ENCODE results near the gene POLD1. TPM values are rescaled to one million over a fixed set of nuclear protein-coding genes. Genes with fewer than 3 reads are reported as not detected.

Gene POLD1
- total RNA-seq, 1 donor: 25.0 TPM

- no peak for DNase-seq (ENCODE audit: low read depth)
- TF ChIP-seq, protein P1, sequence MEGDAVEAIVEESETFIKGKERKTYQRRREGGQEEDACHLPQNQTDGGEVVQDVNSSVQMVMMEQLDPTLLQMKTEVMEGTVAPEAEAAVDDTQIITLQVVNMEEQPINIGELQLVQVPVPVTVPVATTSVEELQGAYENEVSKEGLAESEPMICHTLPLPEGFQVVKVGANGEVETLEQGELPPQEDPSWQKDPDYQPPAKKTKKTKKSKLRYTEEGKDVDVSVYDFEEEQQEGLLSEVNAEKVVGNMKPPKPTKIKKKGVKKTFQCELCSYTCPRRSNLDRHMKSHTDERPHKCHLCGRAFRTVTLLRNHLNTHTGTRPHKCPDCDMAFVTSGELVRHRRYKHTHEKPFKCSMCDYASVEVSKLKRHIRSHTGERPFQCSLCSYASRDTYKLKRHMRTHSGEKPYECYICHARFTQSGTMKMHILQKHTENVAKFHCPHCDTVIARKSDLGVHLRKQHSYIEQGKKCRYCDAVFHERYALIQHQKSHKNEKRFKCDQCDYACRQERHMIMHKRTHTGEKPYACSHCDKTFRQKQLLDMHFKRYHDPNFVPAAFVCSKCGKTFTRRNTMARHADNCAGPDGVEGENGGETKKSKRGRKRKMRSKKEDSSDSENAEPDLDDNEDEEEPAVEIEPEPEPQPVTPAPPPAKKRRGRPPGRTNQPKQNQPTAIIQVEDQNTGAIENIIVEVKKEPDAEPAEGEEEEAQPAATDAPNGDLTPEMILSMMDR (IDR thresholded peaks at IDR 0.05; ENCODE audit: insufficient read depth, low read depth, low read length): no peak
- H3K4me3 ChIP-seq (ENCODE audit: low read depth, low read length): no peak overlapping the region
Observed at GRCh38 chr19:50447053-50447452, 62.9 kb downstream of the POLD1 start.

DNA sequence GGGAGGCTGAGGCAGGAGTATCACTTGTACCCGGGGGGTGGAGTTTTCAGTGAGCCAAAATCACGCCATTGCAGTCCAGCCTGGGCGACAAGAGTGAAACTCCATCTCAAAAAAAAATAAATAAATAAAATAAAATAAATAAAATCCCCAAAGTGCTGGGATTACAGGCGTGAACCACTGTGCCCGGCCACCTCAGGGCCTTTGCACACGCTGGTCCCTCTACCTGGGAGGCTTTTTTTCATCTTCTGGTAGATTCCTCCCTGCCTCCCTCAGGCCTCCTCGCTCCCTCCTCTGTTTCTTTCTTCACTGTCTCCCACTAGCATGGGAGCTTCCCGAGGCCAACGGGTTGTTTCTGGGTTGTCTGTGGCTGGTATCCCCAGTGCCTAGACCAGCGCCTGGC, 63.6 kb downstream of the POLD1 start:
- TF ChIP-seq, protein P1 (IDR thresholded peaks at IDR 0.05; ENCODE audit: insufficient read depth, low read depth, low read length): no peak
- no peak for DNase-seq (ENCODE audit: low read depth)

DNA sequence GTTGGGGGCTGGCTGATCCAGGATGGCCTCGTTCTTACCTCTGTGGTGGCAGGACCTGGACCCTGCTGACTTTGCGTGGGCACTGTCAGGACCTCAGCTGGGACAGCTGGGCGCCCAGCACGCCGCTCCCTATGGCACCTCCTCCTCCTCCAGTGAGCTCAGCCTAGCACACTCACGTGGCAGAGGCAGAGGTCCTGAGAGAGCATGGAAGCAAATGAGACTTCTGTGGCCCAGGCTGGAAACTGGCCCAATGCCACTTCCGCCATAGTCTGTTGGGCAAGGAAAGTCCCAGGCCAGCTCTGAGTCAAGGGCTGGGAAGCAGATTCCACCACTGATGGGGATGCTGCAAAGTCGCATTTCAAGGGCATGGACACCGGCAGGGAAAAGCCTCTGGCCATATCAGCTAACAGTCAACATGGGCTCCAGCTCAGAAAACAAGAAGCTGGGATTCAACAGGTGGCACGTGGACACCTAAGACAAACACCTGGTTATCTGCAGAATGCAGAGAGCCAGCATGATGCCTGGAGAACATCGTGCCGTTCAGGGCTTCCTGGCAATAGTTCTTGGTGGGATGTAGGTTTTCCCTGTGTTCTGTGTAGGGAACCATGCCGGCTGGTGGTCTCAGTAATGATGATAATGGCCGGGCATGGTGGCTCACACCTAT, 65.2 kb downstream of the POLD1 start:
- DNase-seq (ENCODE audit: low read depth): no peak
- no peak overlapping the region for H3K4me3 ChIP-seq (ENCODE audit: low read depth, low read length)
- TF ChIP-seq, protein P1 (IDR thresholded peaks at IDR 0.05; ENCODE audit: insufficient read depth, low read depth, low read length): no peak

More for the DNA sequence above, 63.6 kb downstream of the POLD1 start:
- no peak overlapping the region for H3K4me3 ChIP-seq (ENCODE audit: low read depth, low read length)

GRCh38 chr19:50450369-50451222, 66.4 kb downstream of the POLD1 start:
- DNase-seq (ENCODE audit: low read depth): no peak
- H3K4me3 ChIP-seq (ENCODE audit: low read depth, low read length): no peak overlapping the region
- TF ChIP-seq, protein P1 (IDR thresholded peaks at IDR 0.05; ENCODE audit: insufficient read depth, low read depth, low read length): no peak

GRCh38 chr19:50451223-50451534, 67.0 kb downstream of the POLD1 start:
- TF ChIP-seq, protein P1 (IDR thresholded peaks at IDR 0.05; ENCODE audit: insufficient read depth, low read depth, low read length): no peak
- no peak for DNase-seq (ENCODE audit: low read depth)
- H3K4me3 ChIP-seq (ENCODE audit: low read depth, low read length): no peak overlapping the region

- no peak overlapping the region for H3K4me3 ChIP-seq (ENCODE audit: low read depth, low read length)
- DNase-seq (ENCODE audit: low read depth): no peak
- TF ChIP-seq, protein P1 (IDR thresholded peaks at IDR 0.05; ENCODE audit: insufficient read depth, low read depth, low read length): no peak
Observed at GRCh38 chr19:50453243-50453642, 69.1 kb downstream of the POLD1 start.
